CD4-positive, alpha-beta memory T cell (primary cell): ENCODE results near the gene CERS6. TPM values are rescaled to one million over a fixed set of nuclear protein-coding genes. Genes with fewer than 3 reads are reported as not detected.
A peak's percentile ranks its signal among the peaks of the same experiment; 100 is the strongest.

Source experiments
- CTCF ChIA-PET: fragments of 350-600 bp; sonication (Branson Sonifier 250); formaldehyde crosslinking; loops from one replicate; lab custom pipeline; 2021; ENCODE audit warnings: inconsistent platforms; ENCODE audit not compliant: partially characterized antibody; lab: Charles Lee
- POLR2A ChIA-PET: fragments of 350-600 bp; sonication (Branson Sonifier 250); formaldehyde crosslinking; loops from one replicate; lab custom pipeline; 2021; ENCODE audit not compliant: partially characterized antibody; lab: Charles Lee
- DNase-seq, 5 donors: peaks; one replicate each; pipeline versions ENCODE4 v3.0.0 to v3.0.0-alpha.2; 2020 to 2022; ENCODE audit warnings: mixed read lengths in 1 of 5
- H3K27ac ChIP-seq: one replicate; pipeline ENCODE4 v1.7.0; 2013; ENCODE audit warnings: low read depth, low read length
- H3K27me3 ChIP-seq: 2 replicates; pipeline ENCODE4 v1.7.0; 2013; ENCODE audit warnings: mild to moderate bottlenecking, low read length, moderate library complexity; ENCODE audit not compliant: insufficient read depth
- H3K36me3 ChIP-seq: 2 replicates; pipeline ENCODE4 v1.7.0; 2013; ENCODE audit warnings: mild to moderate bottlenecking, low read length, moderate library complexity; ENCODE audit not compliant: insufficient read depth
- H3K4me1 ChIP-seq: 2 replicates; pipeline ENCODE4 v1.7.0; 2013; ENCODE audit warnings: mild to moderate bottlenecking, low read length, moderate library complexity; ENCODE audit not compliant: insufficient read depth
- H3K4me3 ChIP-seq, 2 donors: one replicate each; pipeline ENCODE4 v1.7.0; 2013; ENCODE audit warnings: low read length in 2 of 2, mild to moderate bottlenecking in 1 of 2
- H3K9me3 ChIP-seq, 2 donors: one replicate each; pipeline ENCODE4 v1.7.0; 2013; ENCODE audit warnings: low read length in 2 of 2, control low read depth in 1 of 2; ENCODE audit not compliant: control insufficient read depth in 1 of 2
- H3K27ac Mint-ChIP-seq, 7 donors: one replicate each; pipeline ENCODE4 v1.8.0; 2020 to 2021; ENCODE audit warnings: mixed read lengths in 7 of 7, mild to moderate bottlenecking in 6 of 7, inconsistent platforms in 3 of 7, moderate library complexity in 3 of 7
- H3K27me3 Mint-ChIP-seq, 2 donors: one replicate each; pipeline ENCODE4 v1.8.0; 2020 to 2021; ENCODE audit warnings: mixed read lengths in 2 of 2
- H3K36me3 Mint-ChIP-seq, 2 donors: one replicate each; pipeline ENCODE4 v1.8.0; 2020 to 2021; ENCODE audit warnings: mixed read lengths in 2 of 2, inconsistent platforms in 1 of 2, mild to moderate bottlenecking in 1 of 2
- H3K4me1 Mint-ChIP-seq, 4 donors: one replicate each; pipeline ENCODE4 v1.8.0; 2020 to 2021; ENCODE audit warnings: mixed read lengths in 4 of 4, mild to moderate bottlenecking in 1 of 4
- H3K4me3 Mint-ChIP-seq, 8 donors: one replicate each; pipeline ENCODE4 v1.8.0; 2020 to 2021; ENCODE audit warnings: mixed read lengths in 8 of 8, mild to moderate bottlenecking in 7 of 8, moderate library complexity in 6 of 8, inconsistent platforms in 3 of 8
- H3K9me3 Mint-ChIP-seq, 8 donors: one replicate each; pipeline ENCODE4 v1.8.0; 2020 to 2021; ENCODE audit warnings: mixed read lengths in 8 of 8, mild to moderate bottlenecking in 5 of 8, inconsistent platforms in 3 of 8, moderate library complexity in 1 of 8
- intact Hi-C: fragments of 100-400 bp; cut with micrococcal nuclease; formaldehyde crosslinking; loops from one replicate; pipeline ENCODE4 v1.15.1; 2023
- polyA plus RNA-seq, 2 donors: library from polyadenylated mRNA; unstranded; fragments of 300-500 nt; fragmentation: Illumina TruSeq; gene quantifications; one replicate each; pipeline ENCODE4 v1.2.3, GENCODE V29; 2021
- total RNA-seq, 2 experiments: library from RNA; stranded (reverse); gene quantifications; one replicate each; pipeline ENCODE4 v1.2.3, GENCODE V29; 2021

CERS6 gene
- total and polyA plus RNA-seq, 4 experiments from 2014 or later: 5.1 to 11.3 (median 7.6) TPM

- no peak overlapping the region for H3K4me3 Mint-ChIP-seq
- peaks cover 15 to 26% (median 18%) of the 10 kb centered on the region in 4 donors for H3K4me1 Mint-ChIP-seq
- H3K27me3 ChIP-seq: no peaks in the 10 kb centered on the region
- H3K4me3 ChIP-seq: no peak overlapping the region
- no peak for DNase-seq
- H3K36me3 Mint-ChIP-seq: no peaks in the 10 kb centered on the region
- ChIA-PET CTCF (no interaction called here), POLR2A (no interaction called here)
- no peak overlapping the region for H3K27ac ChIP-seq
- intact Hi-C loops: loop anchor here (10.0 kb wide), 2 partner anchors 98 to 208 kb away; partner anchors contain the start of gene STK39
- H3K27me3 Mint-ChIP-seq: no peaks in the 10 kb centered on the region
- no peaks in the 10 kb centered on the region for H3K9me3 Mint-ChIP-seq
- H3K36me3 ChIP-seq: no peaks in the 10 kb centered on the region
- no peaks in the 10 kb centered on the region for H3K9me3 ChIP-seq
- peaks cover 23% of the 10 kb centered on the region for H3K4me1 ChIP-seq
- no peak overlapping the region for H3K27ac Mint-ChIP-seq
Observed at GRCh38 chr2:168452781-168453180, 3.3 kb upstream of the CERS6 start.

- no peak overlapping the region for H3K4me3 ChIP-seq
- no peaks in the 10 kb centered on the region for H3K27me3 Mint-ChIP-seq
Observed at GRCh38 chr2:168453404-168453803, 2.7 kb upstream of the CERS6 start.

GRCh38 chr2:168454737-168455644, 1.1 kb upstream of the CERS6 start:
- ChIA-PET POLR2A (no interaction called here), CTCF (no interaction called here)
- Mint-ChIP-seq H3K9me3 (no peaks in the 10 kb centered on the region), H3K36me3 (no peaks in the 10 kb centered on the region), H3K27ac (no peak overlapping the region), H3K4me3 (no peak overlapping the region), H3K4me1 (peaks cover 27 to 40% (median 32%) of the 10 kb centered on the region in 4 donors), H3K27me3 (no peaks in the 10 kb centered on the region)
- DNase-seq: no peak
- H3K4me3 ChIP-seq: peak overlapping the region in 1 of 2 donors; percentile 61
- intact Hi-C loops: loop anchor here (5.0 to 10.0 kb wide), 4 partner anchors 37 to 302 kb away; partner anchors contain the start of gene STK39
- H3K36me3 ChIP-seq: no peaks in the 10 kb centered on the region
- H3K4me1 ChIP-seq: peaks cover 32% of the 10 kb centered on the region
- H3K27me3 ChIP-seq: no peaks in the 10 kb centered on the region
- no peak overlapping the region for H3K27ac ChIP-seq
- no peaks in the 10 kb centered on the region for H3K9me3 ChIP-seq

More at GRCh38 chr2:168453404-168453803, 2.7 kb upstream of the CERS6 start:
- no peak overlapping the region for H3K27ac Mint-ChIP-seq
- no peaks in the 10 kb centered on the region for H3K36me3 ChIP-seq
- peaks cover 19 to 33% (median 23%) of the 10 kb centered on the region in 4 donors for H3K4me1 Mint-ChIP-seq
- no peaks in the 10 kb centered on the region for H3K9me3 ChIP-seq
- no peaks in the 10 kb centered on the region for H3K36me3 Mint-ChIP-seq
- no peak overlapping the region for H3K4me3 Mint-ChIP-seq
- peaks cover 29% of the 10 kb centered on the region for H3K4me1 ChIP-seq
- no peak overlapping the region for H3K27ac ChIP-seq
- DNase-seq: no peak
- no peaks in the 10 kb centered on the region for H3K27me3 ChIP-seq
- intact Hi-C loops: loop anchor here (10.0 kb wide), 2 partner anchors 99 to 209 kb away; partner anchors contain the start of gene STK39
- ChIA-PET CTCF (interaction anchor here (0.6 kb wide), 1 partner anchor 9 kb away, joined by 3 read pairs; no protein-coding TSS in a partner anchor), POLR2A (no interaction called here)
- no peaks in the 10 kb centered on the region for H3K9me3 Mint-ChIP-seq

- H3K9me3 ChIP-seq: no peaks in the 10 kb centered on the region
- DNase-seq: peak in 3 of 5 donors; percentile 23 to 29 (median 27)
- peak overlapping the region in 5 of 8 donors; percentile 83 to 91 (median 86) for H3K4me3 Mint-ChIP-seq
- peaks cover 18% of the 10 kb centered on the region for H3K4me1 ChIP-seq
- H3K27ac Mint-ChIP-seq: peak overlapping the region in 3 of 7 donors; percentile 22 to 59 (median 43)
- no peaks in the 10 kb centered on the region for H3K9me3 Mint-ChIP-seq
- H3K36me3 ChIP-seq: no peaks in the 10 kb centered on the region
- ChIA-PET CTCF (no interaction called here), POLR2A (interaction anchor here (0.8 to 1.0 kb wide), 2 partner anchors 14 to 31 kb away, joined by 3 read pairs; no protein-coding TSS in a partner anchor)
- H3K27ac ChIP-seq: no peak overlapping the region
- peaks cover 27 to 40% (median 33%) of the 10 kb centered on the region in 4 donors for H3K4me1 Mint-ChIP-seq
- intact Hi-C loops: loop anchor here (2.0 to 10.0 kb wide), 5 partner anchors 24 to 301 kb away; partner anchors contain the start of gene STK39
- H3K27me3 Mint-ChIP-seq: no peaks in the 10 kb centered on the region
- no peaks in the 10 kb centered on the region for H3K36me3 Mint-ChIP-seq
- H3K4me3 ChIP-seq: peak overlapping the region; percentile 61 to 69
- no peaks in the 10 kb centered on the region for H3K27me3 ChIP-seq
Observed at GRCh38 chr2:168456521-168457189, 583 bp downstream of the CERS6 start.

- peaks cover 18% of the 10 kb centered on the region for H3K4me1 ChIP-seq
Observed at GRCh38 chr2:168457190-168457895, 1.3 kb downstream of the CERS6 start.

GRCh38 chr2:168458139-168458538, 2.1 kb downstream of the CERS6 start:
- H3K9me3 ChIP-seq: no peaks in the 10 kb centered on the region
- intact Hi-C loops: loop anchor here (5.0 to 10.0 kb wide), 4 partner anchors 34 to 299 kb away; partner anchors contain the start of gene STK39
- no peak for DNase-seq
- Mint-ChIP-seq H3K9me3 (no peaks in the 10 kb centered on the region), H3K27ac (peak overlapping the region in 1 of 7 donors; percentile 62), H3K4me1 (peaks cover 28 to 40% (median 34%) of the 10 kb centered on the region in 4 donors), H3K27me3 (no peaks in the 10 kb centered on the region), H3K4me3 (peak overlapping the region in 6 of 8 donors; percentile 72 to 91 (median 85)), H3K36me3 (no peaks in the 10 kb centered on the region)
- H3K4me3 ChIP-seq: no peak overlapping the region
- peaks cover 18% of the 10 kb centered on the region for H3K4me1 ChIP-seq
- H3K27ac ChIP-seq: no peak overlapping the region
- H3K27me3 ChIP-seq: no peaks in the 10 kb centered on the region
- no peaks in the 10 kb centered on the region for H3K36me3 ChIP-seq
- ChIA-PET CTCF (no interaction called here), POLR2A (no interaction called here)

More at GRCh38 chr2:168457190-168457895, 1.3 kb downstream of the CERS6 start:
- DNase-seq: peak in 1 of 5 donors; percentile 10
- ChIA-PET POLR2A (no interaction called here), CTCF (no interaction called here)
- intact Hi-C loops: loop anchor here (2.0 to 10.0 kb wide), 5 partner anchors 25 to 300 kb away; partner anchors contain the start of gene STK39
- no peaks in the 10 kb centered on the region for H3K27me3 ChIP-seq
- Mint-ChIP-seq H3K4me1 (peaks cover 28 to 40% (median 34%) of the 10 kb centered on the region in 4 donors), H3K27me3 (no peaks in the 10 kb centered on the region), H3K4me3 (peak overlapping the region in 5 of 8 donors; percentile 83 to 91 (median 86)), H3K9me3 (no peaks in the 10 kb centered on the region), H3K36me3 (no peaks in the 10 kb centered on the region), H3K27ac (peak overlapping the region in 6 of 7 donors; percentile 22 to 80 (median 46))
- H3K36me3 ChIP-seq: no peaks in the 10 kb centered on the region
- peak overlapping the region; percentile 61 to 69 for H3K4me3 ChIP-seq
- no peaks in the 10 kb centered on the region for H3K9me3 ChIP-seq
- no peak overlapping the region for H3K27ac ChIP-seq
